GM12878 (cell line): ENCODE measurements around the gene PSMD13. TPM values are rescaled to one million over a fixed set of nuclear protein-coding genes. Genes with fewer than 3 reads are reported as not detected.
A peak's percentile ranks its signal among the peaks of the same experiment; 100 is the strongest.

Experiments
- KLF5 ChIP-seq: fragments of 450-650 bp; IDR thresholded peaks from 2 replicates; pipeline ENCODE4 v1.6.1; 2014; ENCODE audit warnings: mild to moderate bottlenecking; ENCODE audit not compliant: partially characterized antibody
- MEF2A ChIP-seq: IDR thresholded peaks from 2 replicates; pipeline ENCODE4 v1.6.1; 2011; ENCODE audit warnings: low read depth, mild to moderate bottlenecking, low read length, moderate library complexity; ENCODE audit not compliant: insufficient read depth
- PAX8 ChIP-seq: fragments of 450-650 bp; IDR thresholded peaks from 2 replicates; pipeline ENCODE4 v1.6.1; 2017; ENCODE audit warnings: mild to moderate bottlenecking, moderate library complexity
- PML ChIP-seq: IDR thresholded peaks from 2 replicates; pipeline ENCODE4 v1.6.1; 2012; ENCODE audit warnings: low read length, inconsistent platforms
- RUNX3 ChIP-seq: IDR thresholded peaks from 2 replicates; pipeline ENCODE4 v1.6.1; 2012; ENCODE audit warnings: low read length, inconsistent platforms
- SREBF2 ChIP-seq: IDR thresholded peaks from 2 replicates; pipeline ENCODE4 v1.6.1; 2012; ENCODE audit warnings: mild to moderate bottlenecking, low read length
- TBL1XR1 ChIP-seq: IDR thresholded peaks from 2 replicates; pipeline ENCODE4 v1.6.1; 2012; ENCODE audit warnings: low read depth, low read length, improper control_type of control experiment
- YY1 ChIP-seq: IDR thresholded peaks from 2 replicates; pipeline ENCODE4 v1.6.1; 2011; ENCODE audit warnings: low read depth, mild to moderate bottlenecking, low read length
- polyA plus RNA-seq, 11 experiments: library from polyadenylated mRNA; depleted of rRNA in 4 of 11; unstranded in 6 of 11; stranded (reverse) in 5 of 11; fragments of >200 nt; fragmentation: Nextera tagmentation in 4 of 11; fragmentation: Illumina TruSeq in 1 of 11; extraction: Ambion mirVana in 4 of 11; extraction: Trizol in 1 of 11; gene quantifications; 1 replicate in 1 of 11; 2 replicates in 10 of 11; pipeline versions ENCODE4 v1.2.1 to v1.2.3, GENCODE V29; 2011 to 2016; ENCODE audit warnings: inconsistent platforms in 2 of 11, missing spikeins in 2 of 11, low read depth in 1 of 11
- total RNA-seq, 4 experiments: library from RNA; depleted of rRNA in 3 of 4; stranded (reverse); fragments of >200 nt in 3 of 4; fragmentation: Illumina TruSeq in 1 of 4; extraction: Trizol in 1 of 4; gene quantifications; 2 replicates each; pipeline versions ENCODE4 v1.2.1 to v1.2.3, GENCODE V29; 2013 to 2021
- TF ChIP-seq, protein P1 (sequence below): IDR thresholded peaks from 2 replicates; pipeline ENCODE4 v1.6.1; 2011; ENCODE audit warnings: low read depth, mild to moderate bottlenecking, low read length, moderate library complexity, borderline replicate concordance; ENCODE audit errors: extremely low read depth
- TF ChIP-seq, protein P2 (sequence below): IDR thresholded peaks from 2 replicates; pipeline ENCODE4 v1.6.1; 2012; ENCODE audit warnings: improper control_type of control experiment, low read depth, low read length; ENCODE audit not compliant: insufficient replicate concordance
- TF ChIP-seq, protein P3 (sequence below): fragments of 450-650 bp; IDR thresholded peaks from 2 replicates; pipeline ENCODE4 v1.6.1; 2017; ENCODE audit warnings: mild to moderate bottlenecking, low read depth, inconsistent platforms; ENCODE audit not compliant: poor library complexity, severe bottlenecking
- TF ChIP-seq, protein P4 (sequence below): fragments of 450-650 bp; IDR thresholded peaks from 2 replicates; pipeline ENCODE4 v1.6.1; 2014; ENCODE audit warnings: mild to moderate bottlenecking
- TF ChIP-seq, protein P5 (sequence below): fragments of 450-650 bp; formaldehyde crosslinking; IDR thresholded peaks from 2 replicates; pipeline ENCODE4 v1.4.0; 2022; ENCODE audit warnings: mild to moderate bottlenecking, moderate library complexity
- TF ChIP-seq, protein P6 (sequence below): IDR thresholded peaks from 2 replicates; pipeline ENCODE4 v1.6.1; 2011; ENCODE audit warnings: low read depth, low read length, improper control_type of control experiment, borderline replicate concordance

PSMD13 gene
- total and polyA plus RNA-seq, 10 of the 15 experiments (the other 5 are each of a cell fraction or from before 2014, with no cell fraction given), result 141 to 303 (median 177) TPM

DNA sequence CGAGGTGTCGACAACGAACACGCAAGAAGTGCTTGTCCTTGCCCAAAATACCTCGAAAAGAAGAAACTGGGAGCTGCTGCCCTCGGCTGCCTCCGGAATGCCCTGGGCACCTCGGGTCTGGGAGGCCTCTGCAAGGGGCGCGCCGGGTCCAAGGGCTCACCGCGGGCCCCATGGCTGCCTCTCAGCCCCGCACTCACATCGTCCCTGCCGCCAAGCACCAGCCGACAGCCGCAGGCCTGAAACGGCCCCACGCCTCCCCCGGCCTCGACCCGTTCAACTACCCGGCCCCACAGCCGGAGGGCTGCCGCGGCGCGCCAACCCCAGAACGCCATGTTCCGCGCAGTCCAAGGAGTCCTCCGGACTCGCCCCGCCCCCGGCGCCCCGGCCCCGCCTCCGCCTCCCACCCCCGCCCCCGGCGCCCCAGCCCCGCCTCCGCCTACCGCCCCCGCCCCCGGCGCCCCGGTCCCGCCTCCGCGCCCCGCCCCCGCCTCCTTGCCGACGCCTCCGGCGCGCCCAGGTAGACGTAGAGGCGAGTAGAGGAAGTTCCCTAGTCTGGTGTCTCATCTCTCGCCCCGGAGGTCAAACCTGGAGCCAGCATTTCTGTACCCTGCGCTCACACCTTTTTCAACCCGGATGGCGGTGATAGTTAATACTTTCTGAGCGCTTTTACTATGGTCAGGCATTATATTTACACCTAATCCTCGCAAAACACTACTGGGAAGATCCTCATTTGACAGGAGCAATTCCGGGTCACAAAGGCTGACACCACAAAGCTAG, 591 bp upstream of the PSMD13 start, which contains the start of gene SIRT3 (continued):
- TF ChIP-seq MEF2A (no peak), SREBF2 (no peak), PML (peak; percentile 78; the same call in 1 of the 2 replicates), KLF5 (peak; percentile 77), YY1 (peak; percentile 89), RUNX3 (no peak), TBL1XR1 (no peak), PAX8 (no peak)
- TF ChIP-seq, protein P1, sequence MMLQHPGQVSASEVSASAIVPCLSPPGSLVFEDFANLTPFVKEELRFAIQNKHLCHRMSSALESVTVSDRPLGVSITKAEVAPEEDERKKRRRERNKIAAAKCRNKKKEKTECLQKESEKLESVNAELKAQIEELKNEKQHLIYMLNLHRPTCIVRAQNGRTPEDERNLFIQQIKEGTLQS, result no peak
- TF ChIP-seq, protein P2, sequence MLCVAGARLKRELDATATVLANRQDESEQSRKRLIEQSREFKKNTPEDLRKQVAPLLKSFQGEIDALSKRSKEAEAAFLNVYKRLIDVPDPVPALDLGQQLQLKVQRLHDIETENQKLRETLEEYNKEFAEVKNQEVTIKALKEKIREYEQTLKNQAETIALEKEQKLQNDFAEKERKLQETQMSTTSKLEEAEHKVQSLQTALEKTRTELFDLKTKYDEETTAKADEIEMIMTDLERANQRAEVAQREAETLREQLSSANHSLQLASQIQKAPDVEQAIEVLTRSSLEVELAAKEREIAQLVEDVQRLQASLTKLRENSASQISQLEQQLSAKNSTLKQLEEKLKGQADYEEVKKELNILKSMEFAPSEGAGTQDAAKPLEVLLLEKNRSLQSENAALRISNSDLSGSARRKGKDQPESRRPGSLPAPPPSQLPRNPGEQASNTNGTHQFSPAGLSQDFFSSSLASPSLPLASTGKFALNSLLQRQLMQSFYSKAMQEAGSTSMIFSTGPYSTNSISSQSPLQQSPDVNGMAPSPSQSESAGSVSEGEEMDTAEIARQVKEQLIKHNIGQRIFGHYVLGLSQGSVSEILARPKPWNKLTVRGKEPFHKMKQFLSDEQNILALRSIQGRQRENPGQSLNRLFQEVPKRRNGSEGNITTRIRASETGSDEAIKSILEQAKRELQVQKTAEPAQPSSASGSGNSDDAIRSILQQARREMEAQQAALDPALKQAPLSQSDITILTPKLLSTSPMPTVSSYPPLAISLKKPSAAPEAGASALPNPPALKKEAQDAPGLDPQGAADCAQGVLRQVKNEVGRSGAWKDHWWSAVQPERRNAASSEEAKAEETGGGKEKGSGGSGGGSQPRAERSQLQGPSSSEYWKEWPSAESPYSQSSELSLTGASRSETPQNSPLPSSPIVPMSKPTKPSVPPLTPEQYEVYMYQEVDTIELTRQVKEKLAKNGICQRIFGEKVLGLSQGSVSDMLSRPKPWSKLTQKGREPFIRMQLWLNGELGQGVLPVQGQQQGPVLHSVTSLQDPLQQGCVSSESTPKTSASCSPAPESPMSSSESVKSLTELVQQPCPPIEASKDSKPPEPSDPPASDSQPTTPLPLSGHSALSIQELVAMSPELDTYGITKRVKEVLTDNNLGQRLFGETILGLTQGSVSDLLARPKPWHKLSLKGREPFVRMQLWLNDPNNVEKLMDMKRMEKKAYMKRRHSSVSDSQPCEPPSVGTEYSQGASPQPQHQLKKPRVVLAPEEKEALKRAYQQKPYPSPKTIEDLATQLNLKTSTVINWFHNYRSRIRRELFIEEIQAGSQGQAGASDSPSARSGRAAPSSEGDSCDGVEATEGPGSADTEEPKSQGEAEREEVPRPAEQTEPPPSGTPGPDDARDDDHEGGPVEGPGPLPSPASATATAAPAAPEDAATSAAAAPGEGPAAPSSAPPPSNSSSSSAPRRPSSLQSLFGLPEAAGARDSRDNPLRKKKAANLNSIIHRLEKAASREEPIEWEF, result no peak
- TF ChIP-seq, protein P3, sequence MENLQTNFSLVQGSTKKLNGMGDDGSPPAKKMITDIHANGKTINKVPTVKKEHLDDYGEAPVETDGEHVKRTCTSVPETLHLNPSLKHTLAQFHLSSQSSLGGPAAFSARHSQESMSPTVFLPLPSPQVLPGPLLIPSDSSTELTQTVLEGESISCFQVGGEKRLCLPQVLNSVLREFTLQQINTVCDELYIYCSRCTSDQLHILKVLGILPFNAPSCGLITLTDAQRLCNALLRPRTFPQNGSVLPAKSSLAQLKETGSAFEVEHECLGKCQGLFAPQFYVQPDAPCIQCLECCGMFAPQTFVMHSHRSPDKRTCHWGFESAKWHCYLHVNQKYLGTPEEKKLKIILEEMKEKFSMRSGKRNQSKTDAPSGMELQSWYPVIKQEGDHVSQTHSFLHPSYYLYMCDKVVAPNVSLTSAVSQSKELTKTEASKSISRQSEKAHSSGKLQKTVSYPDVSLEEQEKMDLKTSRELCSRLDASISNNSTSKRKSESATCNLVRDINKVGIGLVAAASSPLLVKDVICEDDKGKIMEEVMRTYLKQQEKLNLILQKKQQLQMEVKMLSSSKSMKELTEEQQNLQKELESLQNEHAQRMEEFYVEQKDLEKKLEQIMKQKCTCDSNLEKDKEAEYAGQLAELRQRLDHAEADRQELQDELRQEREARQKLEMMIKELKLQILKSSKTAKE, result peak; percentile 85
- TF ChIP-seq, protein P4, sequence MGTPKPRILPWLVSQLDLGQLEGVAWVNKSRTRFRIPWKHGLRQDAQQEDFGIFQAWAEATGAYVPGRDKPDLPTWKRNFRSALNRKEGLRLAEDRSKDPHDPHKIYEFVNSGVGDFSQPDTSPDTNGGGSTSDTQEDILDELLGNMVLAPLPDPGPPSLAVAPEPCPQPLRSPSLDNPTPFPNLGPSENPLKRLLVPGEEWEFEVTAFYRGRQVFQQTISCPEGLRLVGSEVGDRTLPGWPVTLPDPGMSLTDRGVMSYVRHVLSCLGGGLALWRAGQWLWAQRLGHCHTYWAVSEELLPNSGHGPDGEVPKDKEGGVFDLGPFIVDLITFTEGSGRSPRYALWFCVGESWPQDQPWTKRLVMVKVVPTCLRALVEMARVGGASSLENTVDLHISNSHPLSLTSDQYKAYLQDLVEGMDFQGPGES, result no peak
- TF ChIP-seq, protein P5, sequence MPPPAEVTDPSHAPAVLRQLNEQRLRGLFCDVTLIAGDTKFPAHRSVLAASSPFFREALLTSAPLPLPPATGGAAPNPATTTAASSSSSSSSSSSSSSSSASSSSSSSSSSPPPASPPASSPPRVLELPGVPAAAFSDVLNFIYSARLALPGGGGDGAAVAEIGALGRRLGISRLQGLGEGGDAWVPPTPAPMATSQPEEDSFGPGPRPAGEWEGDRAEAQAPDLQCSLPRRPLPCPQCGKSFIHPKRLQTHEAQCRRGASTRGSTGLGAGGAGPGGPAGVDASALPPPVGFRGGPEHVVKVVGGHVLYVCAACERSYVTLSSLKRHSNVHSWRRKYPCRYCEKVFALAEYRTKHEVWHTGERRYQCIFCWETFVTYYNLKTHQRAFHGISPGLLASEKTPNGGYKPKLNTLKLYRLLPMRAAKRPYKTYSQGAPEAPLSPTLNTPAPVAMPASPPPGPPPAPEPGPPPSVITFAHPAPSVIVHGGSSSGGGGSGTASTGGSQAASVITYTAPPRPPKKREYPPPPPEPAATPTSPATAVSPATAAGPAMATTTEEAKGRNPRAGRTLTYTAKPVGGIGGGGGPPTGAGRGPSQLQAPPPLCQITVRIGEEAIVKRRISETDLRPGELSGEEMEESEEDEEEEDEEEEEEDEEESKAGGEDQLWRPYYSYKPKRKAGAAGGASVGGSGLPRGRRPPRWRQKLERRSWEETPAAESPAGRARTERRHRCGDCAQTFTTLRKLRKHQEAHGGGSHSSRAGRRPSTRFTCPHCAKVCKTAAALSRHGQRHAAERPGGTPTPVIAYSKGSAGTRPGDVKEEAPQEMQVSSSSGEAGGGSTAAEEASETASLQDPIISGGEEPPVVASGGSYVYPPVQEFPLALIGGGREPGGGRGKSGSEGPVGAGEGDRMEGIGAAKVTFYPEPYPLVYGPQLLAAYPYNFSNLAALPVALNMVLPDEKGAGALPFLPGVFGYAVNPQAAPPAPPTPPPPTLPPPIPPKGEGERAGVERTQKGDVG, result no peak
- TF ChIP-seq, protein P6, sequence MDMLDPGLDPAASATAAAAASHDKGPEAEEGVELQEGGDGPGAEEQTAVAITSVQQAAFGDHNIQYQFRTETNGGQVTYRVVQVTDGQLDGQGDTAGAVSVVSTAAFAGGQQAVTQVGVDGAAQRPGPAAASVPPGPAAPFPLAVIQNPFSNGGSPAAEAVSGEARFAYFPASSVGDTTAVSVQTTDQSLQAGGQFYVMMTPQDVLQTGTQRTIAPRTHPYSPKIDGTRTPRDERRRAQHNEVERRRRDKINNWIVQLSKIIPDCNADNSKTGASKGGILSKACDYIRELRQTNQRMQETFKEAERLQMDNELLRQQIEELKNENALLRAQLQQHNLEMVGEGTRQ, result no peak
